Placental epithelial cell (primary cell): Measurements from ENCODE around the gene GPR15. TPM values are rescaled to one million over a fixed set of nuclear protein-coding genes. Genes with fewer than 3 reads are reported as not detected.

Source experiments
- small RNA-seq: library from RNA; depleted of rRNA; stranded (forward); fragments of <200 nt; gene quantifications from one replicate; pipeline ENCODE3, GENCODE V24; 2012
- total RNA-seq: library from RNA; depleted of rRNA; stranded (reverse); fragments of >200 nt; gene quantifications from 2 replicates; pipeline ENCODE4 v1.2.3, GENCODE V29; 2012

The GPR15 gene
- total RNA-seq: not detected in 2 replicates

GRCh38 chr3:98531622-98532274, at the start of gene GPR15:
GPR15 (plus strand) TSS chr3:98531978; CDS start chr3:98532034, 56 bp downstream.

DNA sequence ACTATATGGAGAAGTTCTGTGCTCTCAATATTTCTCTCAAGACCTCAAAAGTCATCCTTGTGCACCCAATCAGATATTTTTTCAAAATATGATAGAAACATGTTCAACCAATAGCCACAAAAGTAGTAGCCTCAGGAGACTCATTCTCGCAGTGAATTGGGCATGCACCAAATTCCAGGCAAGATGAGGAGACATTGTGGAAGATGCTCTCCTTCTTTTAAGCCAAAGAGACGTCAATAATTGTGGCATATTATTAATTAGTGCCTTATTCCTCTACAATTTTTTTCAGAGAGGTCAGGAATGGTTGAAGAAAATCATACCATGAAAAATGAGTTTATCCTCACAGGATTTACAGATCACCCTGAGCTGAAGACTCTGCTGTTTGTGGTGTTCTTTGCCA, 34.4 kb upstream of the GPR15 start, which contains the start of gene OR5K2:
OR5K2 (plus strand) TSS at position 301 of the 400 bp plus-strand sequence; CDS start at position 301, 0 bp downstream.

DNA sequence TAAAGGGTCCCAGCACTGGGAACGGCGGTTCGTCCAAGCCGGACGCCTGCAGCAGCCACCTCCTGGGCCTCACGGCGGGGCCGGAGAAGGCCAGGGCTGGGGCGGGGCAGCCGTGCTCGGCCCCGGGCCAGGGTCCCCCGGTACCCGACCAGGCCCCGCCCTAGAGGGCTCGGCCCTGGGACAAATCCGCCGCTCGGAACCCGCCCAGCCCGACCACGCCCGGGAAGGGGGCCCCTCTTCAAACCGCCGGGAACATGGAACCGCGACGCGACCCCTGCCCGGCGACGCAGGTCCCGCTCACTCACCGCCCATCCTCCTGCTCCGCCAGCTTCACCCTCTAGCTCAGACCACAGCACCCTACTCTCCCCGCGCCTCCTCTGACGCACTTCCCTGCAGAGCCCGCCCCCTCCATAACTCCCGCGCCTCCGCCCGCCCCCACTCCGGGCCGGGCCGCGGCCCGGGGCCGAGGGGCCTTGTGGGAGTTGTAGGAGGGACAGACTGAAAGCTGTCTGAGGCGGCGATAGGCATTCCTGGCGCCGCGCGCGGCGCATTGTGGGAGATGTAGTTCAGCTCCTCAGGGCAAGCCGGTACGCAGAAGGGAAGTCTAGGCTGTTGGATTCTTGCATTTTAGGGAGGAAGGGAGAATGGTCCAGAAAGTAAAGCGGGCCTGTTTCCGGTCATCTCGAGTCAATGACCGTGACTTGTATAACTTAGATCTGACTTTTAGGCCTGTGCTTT, 9.1 kb upstream of the GPR15 start, which contains the start of gene CLDND1:
CLDND1 (minus strand) TSS at position 359 of the 738 bp plus-strand sequence. CDS start 1,478 bp downstream, outside the sequence.

Small RNAs within 50 kb of the gene (small RNA-seq; reads per million reads assigned to genes)
- not detected for gene RPL38P4

Other genes starting within 250 kb of the GPR15 start
- not detected in 2 replicates for gene OR5H2, start 249.5 kb upstream of the GPR15 start, total RNA-seq
- gene OR5K4, start 178.1 kb upstream of the GPR15 start, total RNA-seq: not detected in 2 replicates
- gene OR5K3, start 141.3 kb upstream of the GPR15 start, total RNA-seq: not detected in 2 replicates
- gene OR5K1, start 68.8 kb upstream of the GPR15 start, total RNA-seq: not detected in 2 replicates
- not detected in 2 replicates for gene OR5K2, start 34.3 kb upstream of the GPR15 start, total RNA-seq
- 64.4 and 79.7 TPM in 2 replicates for gene CLDND1, start 9.1 kb upstream of the GPR15 start, total RNA-seq
- gene CPOX, start 61.6 kb downstream of the GPR15 start, total RNA-seq: 22.0 and 29.5 TPM in 2 replicates
- 6.3 and 8.8 TPM in 2 replicates for gene ST3GAL6, start 231.4 kb downstream of the GPR15 start, total RNA-seq